GM12891 (cell line): ENCODE results near the gene STPG1.

ENCODE experiments used
- DNase-seq: peaks from one replicate; pipeline ENCODE4 v3.0.0; 2011; ENCODE audit warnings: low spot score; ENCODE audit not compliant: insufficient read length
- FAIRE-seq: peaks from 2 replicates; lab custom pipeline; 2011; peaks lifted over from hg19 to GRCh38; lab: Jason Lieb, UNC
- PAX5 ChIP-seq: IDR thresholded peaks from 2 replicates; pipeline ENCODE4 v1.6.1; 2011; ENCODE audit warnings: low read length, moderate library complexity, mild to moderate bottlenecking; ENCODE audit not compliant: insufficient read depth, severe bottlenecking
- POLR2A ChIP-seq: IDR thresholded peaks from 2 replicates; pipeline ENCODE4 v1.6.1; 2011; ENCODE audit warnings: low read depth, low read length, control low read depth
- POLR2AphosphoS5 ChIP-seq: IDR thresholded peaks from 2 replicates; pipeline ENCODE4 v1.6.1; 2011; ENCODE audit warnings: low read depth, low read length, control low read depth
- POU2F2 ChIP-seq: IDR thresholded peaks from 2 replicates; pipeline ENCODE4 v1.6.1; 2011; ENCODE audit warnings: low read depth, mild to moderate bottlenecking, control low read depth, low read length, moderate library complexity
- SPI1 ChIP-seq: IDR thresholded peaks from 2 replicates; pipeline ENCODE4 v1.6.1; 2011; ENCODE audit warnings: low read depth, low read length, control low read depth
- TAF1 ChIP-seq: IDR thresholded peaks from 2 replicates; pipeline ENCODE4 v1.6.1; 2011; ENCODE audit warnings: low read depth, low read length, control low read depth

The STPG1 gene

DNA sequence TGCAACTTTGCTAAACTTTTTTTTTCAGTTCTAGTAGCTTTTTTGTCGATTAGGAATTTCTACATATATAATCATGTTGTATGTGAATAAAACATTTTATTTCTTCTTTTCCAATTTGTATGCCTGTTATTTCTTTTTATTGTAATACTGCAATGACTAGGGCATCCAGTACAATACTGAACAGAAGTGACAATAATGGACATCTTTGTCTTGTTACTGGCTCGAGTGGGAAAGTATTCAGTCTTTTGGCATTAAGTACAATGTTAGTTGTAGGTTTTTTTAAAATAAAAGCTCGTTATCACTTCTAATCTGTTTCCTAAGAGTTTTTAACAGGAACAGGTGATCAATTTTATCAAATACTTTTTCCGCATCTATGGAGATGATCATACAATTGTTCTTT lies 9.8 kb downstream of the STPG1 start:
- TF ChIP-seq POU2F2 (no peak), POLR2A (no peak), PAX5 (no peak), SPI1 (no peak), TAF1 (no peak), POLR2AphosphoS5 (no peak)

DNA sequence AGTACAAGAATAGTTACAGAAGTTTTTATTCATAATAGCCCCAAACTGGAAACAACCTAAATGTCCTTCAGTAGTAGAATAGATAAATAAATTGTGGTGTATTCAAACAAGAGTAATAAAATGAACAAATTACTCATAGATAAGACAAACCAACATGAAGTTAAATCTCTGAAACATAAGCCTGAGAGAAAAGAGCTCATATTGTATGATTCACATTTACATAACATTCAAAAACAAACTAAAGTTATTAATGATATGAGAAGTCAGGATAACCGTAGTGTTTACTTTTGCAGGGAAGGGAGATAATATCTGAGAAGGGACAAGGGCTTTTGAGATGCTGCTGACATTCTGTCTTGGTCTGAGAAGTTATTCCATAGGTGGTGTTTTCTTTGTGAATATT lies 13.5 kb downstream of the STPG1 start:
- DNase-seq, result no peak
- no peak for TF ChIP-seq PAX5
- TF ChIP-seq SPI1, result no peak
- TF ChIP-seq POLR2A, result no peak
- no peak for TF ChIP-seq POLR2AphosphoS5
- no peak for TF ChIP-seq POU2F2
- no peak for TF ChIP-seq TAF1
- FAIRE-seq, result no peak

More for the DNA sequence above, 9.8 kb downstream of the STPG1 start:
- FAIRE-seq, result no peak
- no peak for DNase-seq

DNA sequence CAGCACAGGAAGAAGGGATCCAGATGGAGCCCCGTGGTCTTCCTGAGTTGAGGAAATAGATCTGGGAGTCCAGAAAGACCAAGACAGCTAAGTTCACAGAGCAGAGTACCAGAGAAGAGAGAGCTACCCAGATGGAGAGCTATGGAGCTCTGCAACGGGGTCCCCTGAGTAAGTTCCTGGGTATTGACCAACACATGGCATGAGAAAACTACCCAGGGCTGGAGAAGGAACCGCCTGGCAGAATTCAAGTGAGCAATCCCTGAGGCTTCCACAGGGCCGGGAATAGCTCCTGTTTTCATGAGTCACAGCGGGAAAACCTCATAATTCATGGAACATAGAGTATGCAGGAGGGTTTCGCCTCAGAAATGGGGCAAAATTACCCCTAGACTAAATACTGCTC lies 19.7 kb downstream of the STPG1 start:
- DNase-seq (no peak), FAIRE-seq (no peak)
- TF ChIP-seq SPI1, result no peak
- TF ChIP-seq POU2F2, result no peak
- no peak for TF ChIP-seq PAX5
- TF ChIP-seq POLR2A, result no peak
- TF ChIP-seq TAF1, result no peak
- TF ChIP-seq POLR2AphosphoS5, result no peak

DNA sequence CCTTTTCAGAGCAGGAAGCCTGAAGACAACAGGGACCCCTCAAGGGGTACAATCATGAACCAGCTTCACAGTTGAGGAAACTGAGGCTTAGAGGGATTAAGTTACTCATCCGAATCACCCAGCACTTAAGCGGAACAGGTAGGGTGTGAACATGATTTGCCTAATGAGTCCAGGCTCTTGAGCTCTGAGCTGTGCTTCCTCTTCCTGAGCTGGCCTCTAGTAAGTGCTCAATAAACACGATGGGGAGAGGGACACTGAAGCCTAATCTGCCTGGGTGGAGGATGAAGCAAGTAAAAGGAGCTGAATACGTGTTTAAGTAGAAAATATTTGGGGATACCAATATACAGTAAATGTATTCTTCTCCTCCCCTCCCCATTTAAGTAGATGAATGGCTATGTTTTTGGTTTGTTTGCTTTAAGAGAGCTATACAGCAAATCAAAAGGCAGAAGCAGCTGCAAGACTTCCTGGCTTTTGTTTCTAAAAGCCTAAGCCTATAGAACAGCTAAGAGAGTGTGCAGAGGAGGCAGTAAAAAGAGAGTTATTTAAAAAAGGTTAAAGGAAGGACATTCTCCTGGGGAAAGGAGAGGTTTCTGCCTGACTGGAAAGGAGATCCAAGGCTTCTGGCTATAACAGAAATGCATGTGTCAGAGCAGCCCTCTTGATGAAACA lies 20.5 kb downstream of the STPG1 start:
- TF ChIP-seq POU2F2 (no peak), SPI1 (peak; percentile 33; the same call in 1 of the 2 replicates)
- FAIRE-seq, result no peak
- DNase-seq, result no peak

DNA sequence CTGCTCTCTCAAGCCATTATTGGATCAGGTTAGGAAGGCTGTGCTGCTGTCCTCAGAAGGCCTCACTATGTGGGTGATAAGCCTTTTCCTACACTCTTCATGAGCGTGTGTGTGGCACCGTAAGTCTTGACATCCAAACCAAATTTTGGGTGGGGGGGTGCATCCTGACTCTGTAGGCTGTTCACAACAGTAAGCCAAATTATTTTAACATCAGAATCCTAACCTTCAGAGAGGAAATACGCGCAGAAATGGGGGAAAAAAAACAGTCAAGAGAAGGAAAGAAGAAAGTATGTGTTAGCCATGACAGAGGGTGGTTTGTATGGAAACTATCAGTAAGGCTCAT lies 21.0 kb downstream of the STPG1 start:
- FAIRE-seq, result no peak
- no peak for DNase-seq
- TF ChIP-seq POLR2A, result no peak
- no peak for TF ChIP-seq PAX5
- TF ChIP-seq POU2F2, result no peak
- TF ChIP-seq POLR2AphosphoS5, result no peak

DNA sequence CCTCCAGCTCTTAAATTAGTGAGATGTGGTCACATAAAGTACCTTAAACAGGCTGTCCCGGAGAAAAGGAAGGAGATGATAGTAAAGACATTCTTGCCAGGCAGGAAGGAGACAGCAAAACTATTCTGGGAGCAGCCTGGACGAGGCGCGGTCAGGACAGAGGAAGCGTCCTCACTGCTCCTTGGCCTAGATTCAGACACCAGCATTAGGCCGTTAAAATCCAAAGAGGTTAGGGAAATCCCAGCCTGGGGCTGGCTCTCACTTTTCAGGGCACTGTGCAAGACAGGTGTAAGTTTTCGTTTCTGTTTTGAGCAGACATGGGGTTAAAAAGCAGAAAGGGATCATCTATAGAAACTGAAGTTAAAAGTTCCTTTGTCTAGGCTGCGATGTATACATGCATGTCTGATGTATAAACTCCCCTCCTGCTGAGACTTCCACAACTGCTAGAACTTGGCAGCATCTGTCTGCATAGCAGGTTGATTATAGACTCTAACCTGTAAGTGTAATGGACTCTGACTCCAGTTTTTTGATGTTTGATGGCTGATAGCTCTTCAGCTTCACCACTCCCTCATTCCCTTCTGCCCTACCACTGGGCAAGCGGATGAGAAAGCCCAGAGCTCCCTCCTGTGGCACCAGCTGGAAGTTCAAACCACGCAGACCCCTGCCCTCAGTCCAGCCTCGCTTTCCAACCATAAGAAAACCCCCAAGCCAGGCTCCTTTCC lies 21.5 kb downstream of the STPG1 start:
- peak; percentile 82 for FAIRE-seq
- TF ChIP-seq TAF1, result 0 out of 2 replicates have a peak, but pooled peaks have one; percentile 58
- TF ChIP-seq POLR2AphosphoS5, result peak; percentile 54; the same call in 1 of the 2 replicates
- peak; percentile 68 for TF ChIP-seq POU2F2
- peak; percentile 39; the same call in 1 of the 2 replicates for TF ChIP-seq POLR2A
- TF ChIP-seq PAX5, result no peak
- TF ChIP-seq SPI1, result peak; percentile 33; the same call in 1 of the 2 replicates
- DNase-seq, result no peak

GRCh38 chr1:24390924-24391782 lies 22.4 kb downstream of the STPG1 start:
- FAIRE-seq, result peak; percentile 80
- no peak for DNase-seq

GRCh38 chr1:24389231-24389678 lies 24.3 kb downstream of the STPG1 start:
- TF ChIP-seq POLR2A (no peak), POLR2AphosphoS5 (no peak), PAX5 (no peak), SPI1 (no peak), TAF1 (no peak), POU2F2 (no peak)
- no peak for FAIRE-seq
- no peak for DNase-seq

More at GRCh38 chr1:24390924-24391782, 22.4 kb downstream of the STPG1 start:
- no peak for TF ChIP-seq POU2F2
- TF ChIP-seq POLR2A, result no peak
- no peak for TF ChIP-seq PAX5
- no peak for TF ChIP-seq SPI1
- TF ChIP-seq POLR2AphosphoS5, result no peak
- no peak for TF ChIP-seq TAF1

GRCh38 chr1:24388331-24388885 lies 25.2 kb downstream of the STPG1 start:
- TF ChIP-seq POLR2AphosphoS5 (no peak), SPI1 (no peak), POU2F2 (no peak), PAX5 (no peak), POLR2A (no peak), TAF1 (no peak)
- FAIRE-seq (no peak), DNase-seq (no peak)
